MCF 10A (cell line): ENCODE measurements around the gene DGKH. TPM values are rescaled to one million over a fixed set of nuclear protein-coding genes. Genes with fewer than 3 reads are reported as not detected.

Source experiments
- BruUV-seq: library from RNA; stranded (reverse); fragments of 400-500 nt; replicated peaks from 2 replicates; lab custom pipeline; 2021; lab: Mats Ljungman, UMichigan
- CTCF ChIA-PET: fragments of 300-600 bp; sonication (Branson Sonifier 250); formaldehyde crosslinking; extraction: SDS; loops from one replicate; lab custom pipeline; 2021; ENCODE audit warnings: antibody characterized with exemption, inconsistent platforms; lab: Yijun Ruan, JAX
- POLR2A ChIA-PET: fragments of 300-600, 350-650 bp; sonication (Branson Sonifier 250); formaldehyde crosslinking; extraction: SDS; loops from one replicate; lab custom pipeline; 2020; ENCODE audit warnings: antibody characterized with exemption, inconsistent platforms; lab: Yijun Ruan, JAX
- DNase-seq: peaks from one replicate; pipeline ENCODE4 v3.0.0-alpha.2; 2018; ENCODE audit not compliant: unreplicated experiment
- H3K27ac Mint-ChIP-seq: one replicate; pipeline ENCODE4 v1.8.0; 2022; ENCODE audit warnings: mild to moderate bottlenecking, low read depth, mixed read lengths; ENCODE audit not compliant: unreplicated experiment
- H3K27me3 Mint-ChIP-seq: one replicate; pipeline ENCODE4 v1.8.0; 2022; ENCODE audit warnings: mixed read lengths; ENCODE audit not compliant: insufficient read depth, unreplicated experiment
- H3K36me3 Mint-ChIP-seq: one replicate; pipeline ENCODE4 v1.8.0; 2022; ENCODE audit warnings: mild to moderate bottlenecking, moderate library complexity, mixed read lengths; ENCODE audit not compliant: insufficient read depth, unreplicated experiment
- H3K4me1 Mint-ChIP-seq: one replicate; pipeline ENCODE4 v1.8.0; 2022; ENCODE audit warnings: mixed read lengths; ENCODE audit not compliant: insufficient read depth, unreplicated experiment
- H3K4me3 Mint-ChIP-seq: one replicate; pipeline ENCODE4 v1.8.0; 2022; ENCODE audit warnings: mild to moderate bottlenecking, moderate library complexity, mixed read lengths; ENCODE audit not compliant: unreplicated experiment
- H3K9me3 Mint-ChIP-seq: one replicate; pipeline ENCODE4 v1.8.0; 2022; ENCODE audit warnings: mixed read lengths; ENCODE audit not compliant: unreplicated experiment
- CTCF ChIP-seq: fragments of 200-600 bp; IDR thresholded peaks from one replicate; pipeline ENCODE4 v1.8.0; 2022; ENCODE audit warnings: antibody characterized with exemption, mild to moderate bottlenecking; ENCODE audit not compliant: unreplicated experiment
- intact Hi-C: fragments of 100-400 bp; cut with micrococcal nuclease; formaldehyde crosslinking; loops from 2 replicates; pipeline ENCODE4 v1.14.1; 2022
- total RNA-seq: library from RNA; stranded (reverse); gene quantifications from 2 replicates; pipeline ENCODE4 v1.2.3, GENCODE V29; 2022

The DGKH gene
- total RNA-seq, 1 experiment from 2014 or later = 22.3 TPM

GRCh38 chr13:42233726-42234125, 185.3 kb downstream of the DGKH start:
- CTCF ChIA-PET = no interaction called here
- Mint-ChIP-seq H3K36me3 (peaks cover 12% of the 10 kb centered on the region), H3K9me3 (no peaks in the 10 kb centered on the region), H3K27me3 (no peaks in the 10 kb centered on the region), H3K4me3 (no peak overlapping the region), H3K27ac (no peak overlapping the region), H3K4me1 (peaks cover 7% of the 10 kb centered on the region)
- DNase-seq = no peak
- intact Hi-C loops = no loop called here
- TF ChIP-seq CTCF = no peak
- POLR2A ChIA-PET = no interaction called here
- BruUV-seq = no TSS peak

- H3K27me3 Mint-ChIP-seq = no peaks in the 10 kb centered on the region
- H3K27ac Mint-ChIP-seq = no peak overlapping the region
- intact Hi-C loops = no loop called here
- no peak for DNase-seq
- CTCF ChIA-PET = no interaction called here
- BruUV-seq = no TSS peak
- POLR2A ChIA-PET = no interaction called here
- H3K4me1 Mint-ChIP-seq = peaks cover 5% of the 10 kb centered on the region
- H3K4me3 Mint-ChIP-seq = no peak overlapping the region
- peaks cover 11% of the 10 kb centered on the region for H3K36me3 Mint-ChIP-seq
- TF ChIP-seq CTCF = no peak
- H3K9me3 Mint-ChIP-seq = no peaks in the 10 kb centered on the region
Observed at GRCh38 chr13:42239161-42239560, 190.7 kb downstream of the DGKH start.

- DNase-seq = no peak
- TF ChIP-seq CTCF = no peak
- BruUV-seq = no TSS peak
- Mint-ChIP-seq H3K27ac (no peak overlapping the region), H3K4me3 (no peak overlapping the region), H3K36me3 (peaks cover 11% of the 10 kb centered on the region), H3K4me1 (peaks cover 5% of the 10 kb centered on the region), H3K27me3 (no peaks in the 10 kb centered on the region), H3K9me3 (no peaks in the 10 kb centered on the region)
- ChIA-PET POLR2A (interaction anchor here (1.1 kb wide), 1 partner anchor 866 kb away, joined by 3 read pairs; no protein-coding TSS in a partner anchor), CTCF (no interaction called here)
- intact Hi-C loops = no loop called here
Observed at GRCh38 chr13:42239644-42240043, 191.2 kb downstream of the DGKH start.

- no peak overlapping the region for H3K4me3 Mint-ChIP-seq
- no peaks in the 10 kb centered on the region for H3K9me3 Mint-ChIP-seq
- TF ChIP-seq CTCF = no peak
- H3K27ac Mint-ChIP-seq = no peak overlapping the region
- no peak for DNase-seq
- H3K27me3 Mint-ChIP-seq = no peaks in the 10 kb centered on the region
- H3K4me1 Mint-ChIP-seq = no peaks in the 10 kb centered on the region
- ChIA-PET POLR2A (no interaction called here), CTCF (no interaction called here)
- BruUV-seq = no TSS peak
- intact Hi-C loops = no loop called here
- peaks cover 7% of the 10 kb centered on the region for H3K36me3 Mint-ChIP-seq
Observed at GRCh38 chr13:42246541-42246940, 198.1 kb downstream of the DGKH start.
